ENCODE data around the gene BANF2.

Gene BANF2

GRCh38 chr20:17701826-17702225, 2.1 kb downstream of the BANF2 start:
- no peak overlapping the region for H3K4me3 ChIP-seq (ENCODE audit: low read length)
- no peak overlapping the region for H3K27ac ChIP-seq (ENCODE audit: low read length)
- TF ChIP-seq, protein P1, sequence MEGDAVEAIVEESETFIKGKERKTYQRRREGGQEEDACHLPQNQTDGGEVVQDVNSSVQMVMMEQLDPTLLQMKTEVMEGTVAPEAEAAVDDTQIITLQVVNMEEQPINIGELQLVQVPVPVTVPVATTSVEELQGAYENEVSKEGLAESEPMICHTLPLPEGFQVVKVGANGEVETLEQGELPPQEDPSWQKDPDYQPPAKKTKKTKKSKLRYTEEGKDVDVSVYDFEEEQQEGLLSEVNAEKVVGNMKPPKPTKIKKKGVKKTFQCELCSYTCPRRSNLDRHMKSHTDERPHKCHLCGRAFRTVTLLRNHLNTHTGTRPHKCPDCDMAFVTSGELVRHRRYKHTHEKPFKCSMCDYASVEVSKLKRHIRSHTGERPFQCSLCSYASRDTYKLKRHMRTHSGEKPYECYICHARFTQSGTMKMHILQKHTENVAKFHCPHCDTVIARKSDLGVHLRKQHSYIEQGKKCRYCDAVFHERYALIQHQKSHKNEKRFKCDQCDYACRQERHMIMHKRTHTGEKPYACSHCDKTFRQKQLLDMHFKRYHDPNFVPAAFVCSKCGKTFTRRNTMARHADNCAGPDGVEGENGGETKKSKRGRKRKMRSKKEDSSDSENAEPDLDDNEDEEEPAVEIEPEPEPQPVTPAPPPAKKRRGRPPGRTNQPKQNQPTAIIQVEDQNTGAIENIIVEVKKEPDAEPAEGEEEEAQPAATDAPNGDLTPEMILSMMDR (IDR thresholded peaks at IDR 0.05; ENCODE audit: low read length): no peak
- TF ChIP-seq EZH2phosphoT487 (IDR thresholded peaks at IDR 0.05; ENCODE audit: low read length): no peak
- TF ChIP-seq EZH2 (optimal IDR thresholded peaks at IDR 0.05; ENCODE audit: low read depth, low read length): no peak
- no peaks in the 10 kb centered on the region for H3F3A ChIP-seq (ENCODE audit: insufficient read depth, low read length)
- H3K27me3 ChIP-seq (replicated peaks; ENCODE audit: insufficient read depth, low read length): no peaks in the 10 kb centered on the region
- DNase-seq: no peak
- H3K4me1 ChIP-seq (ENCODE audit: low read length): peaks cover 9% of the 10 kb centered on the region
- H2AFZ ChIP-seq (ENCODE audit: low read length): no peak overlapping the region
- no peaks in the 10 kb centered on the region for H3K9me2 ChIP-seq (replicated peaks; ENCODE audit: insufficient read depth, low read length)
- no peak overlapping the region for H3K9ac ChIP-seq (ENCODE audit: low read length)
- no peaks in the 10 kb centered on the region for H3K79me2 ChIP-seq (ENCODE audit: low read length)
- no peak overlapping the region for H3K4me2 ChIP-seq (ENCODE audit: low read depth, low read length)
- H3K9me3 ChIP-seq (replicated peaks; ENCODE audit: insufficient read depth, low read length): no peaks in the 10 kb centered on the region
- H3K36me3 ChIP-seq (replicated peaks; ENCODE audit: insufficient read depth, low read length): no peaks in the 10 kb centered on the region
- no peaks in the 10 kb centered on the region for H4K20me1 ChIP-seq (ENCODE audit: insufficient read depth, low read length)

DNA sequence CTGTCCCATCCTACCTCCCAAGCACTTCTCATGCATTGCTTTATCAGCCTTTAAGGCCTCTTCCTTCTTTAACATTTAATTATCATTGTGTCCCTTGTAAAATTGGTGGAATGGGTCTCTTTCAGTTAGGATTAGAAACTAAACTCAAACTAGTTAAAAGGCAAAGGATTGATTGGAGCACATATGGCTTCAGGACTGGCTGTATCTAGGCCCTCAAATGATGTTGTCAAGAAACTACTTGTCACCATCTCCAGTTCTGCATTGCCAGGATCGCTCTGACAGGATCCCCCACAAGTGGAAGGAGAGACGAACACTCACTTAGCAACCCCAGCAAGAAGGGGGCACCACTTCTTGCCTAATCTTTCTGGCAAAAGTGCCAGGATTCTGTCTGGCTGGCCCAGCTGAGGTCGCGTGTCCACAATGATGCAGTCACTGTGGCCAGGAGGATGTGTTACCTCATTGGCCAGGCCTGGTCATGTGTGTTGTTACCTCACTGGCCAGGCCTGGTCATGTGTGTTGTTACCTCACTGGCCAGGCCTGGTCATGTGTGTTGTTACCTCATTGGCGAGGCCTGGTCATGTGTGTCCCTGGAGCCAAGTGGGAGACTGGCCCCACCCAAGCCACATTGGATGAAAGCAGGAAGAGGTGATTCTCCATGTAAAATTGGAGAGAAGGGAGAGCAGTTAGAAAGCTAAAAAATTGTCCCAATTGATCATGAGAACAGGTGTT, 5.0 kb downstream of the BANF2 start:
- no peak overlapping the region for H3K9ac ChIP-seq (ENCODE audit: low read length)
- H4K20me1 ChIP-seq (ENCODE audit: insufficient read depth, low read length): no peaks in the 10 kb centered on the region
- H3K9me3 ChIP-seq (replicated peaks; ENCODE audit: insufficient read depth, low read length): no peaks in the 10 kb centered on the region
- DNase-seq: no peak
- no peaks in the 10 kb centered on the region for H3K9me2 ChIP-seq (replicated peaks; ENCODE audit: insufficient read depth, low read length)
- no peak overlapping the region for H2AFZ ChIP-seq (ENCODE audit: low read length)
- H3K4me2 ChIP-seq (ENCODE audit: low read depth, low read length): no peak overlapping the region
- peaks cover 30% of the 10 kb centered on the region for H3K4me1 ChIP-seq (ENCODE audit: low read length)
- no peak overlapping the region for H3K4me3 ChIP-seq (ENCODE audit: low read length)
- no peak overlapping the region for H3K27ac ChIP-seq (ENCODE audit: low read length)
- no peaks in the 10 kb centered on the region for H3K79me2 ChIP-seq (ENCODE audit: low read length)
- H3K36me3 ChIP-seq (replicated peaks; ENCODE audit: insufficient read depth, low read length): no peaks in the 10 kb centered on the region
- peaks cover 12% of the 10 kb centered on the region for H3F3A ChIP-seq (ENCODE audit: insufficient read depth, low read length)
- no peaks in the 10 kb centered on the region for H3K27me3 ChIP-seq (replicated peaks; ENCODE audit: insufficient read depth, low read length)
- TF ChIP-seq EZH2phosphoT487 (IDR thresholded peaks at IDR 0.05; ENCODE audit: low read length) (no peak), EZH2 (optimal IDR thresholded peaks at IDR 0.05; ENCODE audit: low read depth, low read length) (no peak)
- TF ChIP-seq, protein P1 (IDR thresholded peaks at IDR 0.05; ENCODE audit: low read length): no peak

DNA sequence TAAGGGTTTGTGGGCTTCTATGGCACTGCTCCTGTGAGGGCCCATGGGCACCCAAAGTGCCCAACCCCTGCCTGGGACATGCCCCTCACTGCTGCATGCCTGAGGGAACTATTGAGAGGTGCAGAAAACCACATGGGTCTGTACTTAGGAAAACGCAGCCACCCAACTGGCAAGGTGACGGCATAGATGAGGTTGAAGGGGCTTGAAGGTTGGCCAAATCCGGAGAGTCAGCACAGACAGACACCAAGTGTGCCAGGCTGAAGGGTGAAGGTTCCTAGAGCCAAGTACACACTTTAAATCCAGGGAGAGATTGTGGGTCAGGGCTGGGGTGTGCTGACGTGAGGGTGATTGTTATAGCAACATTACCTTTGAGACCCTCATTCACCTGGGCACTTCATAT, 6.2 kb downstream of the BANF2 start:
- H3K36me3 ChIP-seq (replicated peaks; ENCODE audit: insufficient read depth, low read length): no peaks in the 10 kb centered on the region
- H3K4me1 ChIP-seq (ENCODE audit: low read length): peaks cover 25% of the 10 kb centered on the region
- no peak overlapping the region for H3K4me2 ChIP-seq (ENCODE audit: low read depth, low read length)
- no peak for DNase-seq
- H3K27ac ChIP-seq (ENCODE audit: low read length): no peak overlapping the region
- no peaks in the 10 kb centered on the region for H3K79me2 ChIP-seq (ENCODE audit: low read length)
- H3K9me3 ChIP-seq (replicated peaks; ENCODE audit: insufficient read depth, low read length): no peaks in the 10 kb centered on the region
- H4K20me1 ChIP-seq (ENCODE audit: insufficient read depth, low read length): no peaks in the 10 kb centered on the region
- peaks cover 12% of the 10 kb centered on the region for H3F3A ChIP-seq (ENCODE audit: insufficient read depth, low read length)
- TF ChIP-seq, protein P1 (IDR thresholded peaks at IDR 0.05; ENCODE audit: low read length): no peak
- TF ChIP-seq EZH2phosphoT487 (IDR thresholded peaks at IDR 0.05; ENCODE audit: low read length) (no peak), EZH2 (optimal IDR thresholded peaks at IDR 0.05; ENCODE audit: low read depth, low read length) (no peak)
- no peaks in the 10 kb centered on the region for H3K27me3 ChIP-seq (replicated peaks; ENCODE audit: insufficient read depth, low read length)
- no peak overlapping the region for H3K4me3 ChIP-seq (ENCODE audit: low read length)
- H2AFZ ChIP-seq (ENCODE audit: low read length): no peak overlapping the region
- no peak overlapping the region for H3K9ac ChIP-seq (ENCODE audit: low read length)
- H3K9me2 ChIP-seq (replicated peaks; ENCODE audit: insufficient read depth, low read length): no peaks in the 10 kb centered on the region
